Thoracic aorta endothelial cell (primary cell): ENCODE measurements around the gene KCNQ1. TPM values are rescaled to one million over a fixed set of nuclear protein-coding genes. Genes with fewer than 3 reads are reported as not detected.

ENCODE experiments used
- small RNA-seq: library from RNA; depleted of rRNA; stranded (forward); fragments of <200 nt; gene quantifications from one replicate; pipeline ENCODE3, GENCODE V24; 2012
- total RNA-seq: library from RNA; depleted of rRNA; stranded (reverse); fragments of >200 nt; gene quantifications from 2 replicates; pipeline ENCODE4 v1.2.3, GENCODE V29; 2012

The KCNQ1 gene
- under 0.01 and 0.14 TPM in 2 replicates for total RNA-seq

GRCh38 chr11:2444821-2445745 lies at the start of gene KCNQ1:
TSS of gene KCNQ1 (plus strand) at chr11:2445008. CDS start at chr11:2445099, 91 bp downstream.

GRCh38 chr11:2400069-2400761 lies 44.6 kb upstream of the KCNQ1 start, which contains the start of gene TSSC4:
TSS of gene TSSC4 (plus strand) at chr11:2400750. CDS start at chr11:2402634, 1,884 bp downstream.

GRCh38 chr11:2443881-2444820 lies 657 bp upstream of the KCNQ1 start, which contains the start of gene TRPM5:
TSS of gene TRPM5 (minus strand) at chr11:2444514. CDS start at chr11:2423036, 21,478 bp downstream.

GRCh38 chr11:2699531-2700414 lies 255.0 kb downstream of the KCNQ1 start, which contains the start of gene KCNQ1OT1:
TSS of gene KCNQ1OT1 (minus strand) at chr11:2699994.

GRCh38 chr11:2885678-2886081 lies 440.9 kb downstream of the KCNQ1 start, which contains the start of gene CDKN1C:
TSS of gene CDKN1C (minus strand) at chr11:2885775. CDS start at chr11:2885456, 319 bp downstream.

Small RNAs within 50 kb of the gene (small RNA-seq; reads per million reads assigned to genes)
- not detected for gene AC013791.1
- not detected for gene COX6CP18
- gene RF01947, result not detected
- not detected for gene RF01948
- not detected for gene RF01950

Other genes with a start within 250 kb of the KCNQ1 start
- not detected in 2 replicates for gene ASCL2, start 174.4 kb upstream of the KCNQ1 start, total RNA-seq
- gene C11orf21, start 143.1 kb upstream of the KCNQ1 start, total RNA-seq, result not detected in 2 replicates
- not detected in 2 replicates for gene TSPAN32, start 143.0 kb upstream of the KCNQ1 start, total RNA-seq
- 157 and 189 TPM in 2 replicates for gene CD81, start 67.7 kb upstream of the KCNQ1 start, total RNA-seq
- 28.5 and 34.7 TPM in 2 replicates for gene TSSC4, start 44.3 kb upstream of the KCNQ1 start, total RNA-seq
- gene TRPM5, start 494 bp upstream of the KCNQ1 start, total RNA-seq, result not detected in 2 replicates